Fibroblast of lung (primary cell): ENCODE measurements around the gene KRTDAP. TPM values are rescaled to one million over a fixed set of nuclear protein-coding genes. Genes with fewer than 3 reads are reported as not detected.
A peak's percentile ranks its signal among the peaks of the same experiment; 100 is the strongest.
"Not testable (repeated sequence)": the region's sequence is repeated elsewhere in the genome, so short reads cannot be mapped to it uniquely, and the experiment has no call there.

ENCODE experiments used
- DNase-seq, 2 donors: peaks; one replicate each; pipeline versions ENCODE4 v3.0.0 to v3.0.0-alpha.2; 2010; ENCODE audit warnings: low read depth in 2 of 2
- H2AFZ ChIP-seq: 2 replicates; pipeline ENCODE4 v1.5.1; 2012; ENCODE audit warnings: low read length, control low read depth, inconsistent platforms
- H3K27ac ChIP-seq: 2 replicates; pipeline ENCODE4 v1.5.1; 2011; ENCODE audit warnings: low read length, control low read depth; ENCODE audit not compliant: insufficient read depth
- H3K27me3 ChIP-seq: 2 replicates; pipeline ENCODE4 v1.5.1; 2011; ENCODE audit warnings: mild to moderate bottlenecking, low read length; ENCODE audit not compliant: control insufficient read depth, insufficient read depth
- H3K36me3 ChIP-seq: 2 replicates; pipeline ENCODE4 v1.5.1; 2011; ENCODE audit warnings: low read length; ENCODE audit not compliant: control insufficient read depth, insufficient read depth
- H3K4me1 ChIP-seq: 2 replicates; pipeline ENCODE4 v1.5.1; 2011; ENCODE audit warnings: low read length; ENCODE audit not compliant: control insufficient read depth, insufficient read depth; ENCODE audit errors: extremely low read depth
- H3K4me2 ChIP-seq: 2 replicates; pipeline ENCODE4 v1.5.1; 2011; ENCODE audit warnings: low read length, control low read depth; ENCODE audit not compliant: insufficient read depth; ENCODE audit errors: extremely low read depth
- H3K4me3 ChIP-seq, 4 experiments: fragments of 200-600 bp in 1 of 4; sonication (generic) in 1 of 4; replicated peaks in 1 of 4; 2 replicates each; pipeline ENCODE4 v1.5.1; 2011 to 2016; ENCODE audit warnings: low read length in 4 of 4, low read depth in 3 of 4, mild to moderate bottlenecking in 3 of 4, control low read depth in 2 of 4, inconsistent platforms in 1 of 4, mixed read lengths in 1 of 4; ENCODE audit not compliant: insufficient read depth in 1 of 4; ENCODE audit errors: control extremely low read depth in 1 of 4
- H3K79me2 ChIP-seq: 2 replicates; pipeline ENCODE4 v1.5.1; 2012; ENCODE audit warnings: mild to moderate bottlenecking, low read length, inconsistent platforms; ENCODE audit not compliant: control insufficient read depth, insufficient read depth
- H3K9ac ChIP-seq: 2 replicates; pipeline ENCODE4 v1.5.1; 2011; ENCODE audit warnings: mild to moderate bottlenecking, low read length, control low read depth; ENCODE audit not compliant: insufficient read depth
- H3K9me3 ChIP-seq: 2 replicates; pipeline ENCODE4 v1.5.1; 2012; ENCODE audit warnings: low read depth, low read length; ENCODE audit not compliant: control insufficient read depth, insufficient read depth
- H4K20me1 ChIP-seq: 2 replicates; pipeline ENCODE4 v1.5.1; 2011; ENCODE audit warnings: low read length; ENCODE audit not compliant: control insufficient read depth, insufficient read depth; ENCODE audit errors: extremely low read depth
- CTCF ChIP-seq, 2 donors: IDR thresholded peaks in 1 of 2; conservative IDR thresholded peaks in 1 of 2; 1 replicate in 1 of 2; 2 replicates in 1 of 2; pipeline ENCODE4 v1.5.1; 2011 to 2012; ENCODE audit warnings: low read length in 2 of 2, control low read depth in 1 of 2, inconsistent platforms in 1 of 2, low read depth in 1 of 2, mild to moderate bottlenecking in 1 of 2
- EZH2 ChIP-seq: IDR thresholded peaks from 2 replicates; pipeline ENCODE4 v1.5.1; 2012; ENCODE audit warnings: low read length, control low read depth, mild to moderate bottlenecking; ENCODE audit errors: missing control alignments
- polyA plus RNA-seq, 2 donors: library from polyadenylated mRNA; depleted of rRNA in 1 of 2; stranded (reverse) in 1 of 2; unstranded in 1 of 2; fragments of >200 nt; gene quantifications; 2 replicates each; pipeline ENCODE4 v1.2.1, GENCODE V29; 2011 to 2012; ENCODE audit warnings: missing spikeins in 1 of 2
- total RNA-seq: library from RNA; depleted of rRNA; stranded (reverse); fragments of >200 nt; gene quantifications from 2 replicates; pipeline ENCODE4 v1.2.1, GENCODE V29; 2014

KRTDAP gene
- total and polyA plus RNA-seq, 2 donors (not counting 1 experiment from before 2014, with no cell fraction given), result not detected

GRCh38 chr19:35468637-35469036 lies 21.6 kb downstream of the KRTDAP start:
- TF ChIP-seq EZH2 (no peak), CTCF (conservative IDR thresholded peaks at IDR 0.05 in 1 of 2, IDR thresholded peaks at IDR 0.05 in 1 of 2; ENCODE audit: low read depth in 1 of 2, low read length in 2 of 2) (peak; percentile 43 to 59)

GRCh38 chr19:35466259-35466658 lies 24.0 kb downstream of the KRTDAP start:
- Histone ChIP-seq H3K9ac (no peak overlapping the region), H3K4me3 (no peak overlapping the region), H2AFZ (no peak overlapping the region), H4K20me1 (no peaks in the 10 kb centered on the region), H3K27ac (no peak overlapping the region), H3K9me3 (no peaks in the 10 kb centered on the region), H3K4me2 (no peak overlapping the region), H3K36me3 (no peaks in the 10 kb centered on the region), H3K27me3 (no peaks in the 10 kb centered on the region), H3K79me2 (no peaks in the 10 kb centered on the region), H3K4me1 (no peaks in the 10 kb centered on the region)
- TF ChIP-seq EZH2, result no peak
- no peak for TF ChIP-seq CTCF (conservative IDR thresholded peaks at IDR 0.05 in 1 of 2, IDR thresholded peaks at IDR 0.05 in 1 of 2; ENCODE audit: low read depth in 1 of 2, low read length in 2 of 2)
- no peak for DNase-seq

More at GRCh38 chr19:35468637-35469036, 21.6 kb downstream of the KRTDAP start:
- Histone ChIP-seq H3K4me3 (no peak overlapping the region), H3K36me3 (no peaks in the 10 kb centered on the region), H3K4me2 (no peak overlapping the region), H2AFZ (no peak overlapping the region), H3K79me2 (no peaks in the 10 kb centered on the region), H3K4me1 (no peaks in the 10 kb centered on the region), H4K20me1 (no peaks in the 10 kb centered on the region), H3K27me3 (no peaks in the 10 kb centered on the region), H3K9me3 (no peaks in the 10 kb centered on the region), H3K9ac (no peak overlapping the region), H3K27ac (no peak overlapping the region)
- peak in 1 of 2 donors; percentile 34 for DNase-seq

GRCh38 chr19:35462956-35463355 lies 27.3 kb downstream of the KRTDAP start:
- not testable (repeated sequence) for DNase-seq, H3K4me1 ChIP-seq

More at GRCh38 chr19:35462956-35463355, 27.3 kb downstream of the KRTDAP start:
- H3K4me2 ChIP-seq, H4K20me1 ChIP-seq, H3K36me3 ChIP-seq, H3K9ac ChIP-seq, H2AFZ ChIP-seq, H3K27me3 ChIP-seq, H3K4me3 ChIP-seq, H3K9me3 ChIP-seq, H3K79me2 ChIP-seq, H3K27ac ChIP-seq: not testable (repeated sequence)
